Measurements from ENCODE around the gene COL5A3.

COL5A3 gene

DNA sequence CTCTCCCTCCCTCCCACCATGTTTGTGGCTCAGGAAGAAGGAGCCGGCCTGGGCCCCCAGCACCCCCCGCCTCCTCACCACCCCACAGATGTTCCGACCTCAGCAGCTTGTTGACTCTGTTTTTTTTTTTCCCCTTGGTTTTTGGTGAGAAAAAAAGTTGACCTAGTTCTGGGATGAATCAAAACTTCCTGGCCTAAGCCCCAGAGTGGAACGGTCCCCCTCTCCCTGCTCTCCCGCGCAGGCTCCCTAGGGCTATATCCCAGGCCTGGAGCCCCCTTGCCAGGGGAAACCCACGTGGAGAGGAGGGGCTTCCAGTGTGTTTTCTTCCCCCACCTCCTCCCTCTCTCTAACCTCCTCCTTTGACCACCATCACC lies 4.0 kb downstream of the COL5A3 start:
- no peak for DNase-seq (ENCODE audit: low read depth)
- TF ChIP-seq, protein P1, sequence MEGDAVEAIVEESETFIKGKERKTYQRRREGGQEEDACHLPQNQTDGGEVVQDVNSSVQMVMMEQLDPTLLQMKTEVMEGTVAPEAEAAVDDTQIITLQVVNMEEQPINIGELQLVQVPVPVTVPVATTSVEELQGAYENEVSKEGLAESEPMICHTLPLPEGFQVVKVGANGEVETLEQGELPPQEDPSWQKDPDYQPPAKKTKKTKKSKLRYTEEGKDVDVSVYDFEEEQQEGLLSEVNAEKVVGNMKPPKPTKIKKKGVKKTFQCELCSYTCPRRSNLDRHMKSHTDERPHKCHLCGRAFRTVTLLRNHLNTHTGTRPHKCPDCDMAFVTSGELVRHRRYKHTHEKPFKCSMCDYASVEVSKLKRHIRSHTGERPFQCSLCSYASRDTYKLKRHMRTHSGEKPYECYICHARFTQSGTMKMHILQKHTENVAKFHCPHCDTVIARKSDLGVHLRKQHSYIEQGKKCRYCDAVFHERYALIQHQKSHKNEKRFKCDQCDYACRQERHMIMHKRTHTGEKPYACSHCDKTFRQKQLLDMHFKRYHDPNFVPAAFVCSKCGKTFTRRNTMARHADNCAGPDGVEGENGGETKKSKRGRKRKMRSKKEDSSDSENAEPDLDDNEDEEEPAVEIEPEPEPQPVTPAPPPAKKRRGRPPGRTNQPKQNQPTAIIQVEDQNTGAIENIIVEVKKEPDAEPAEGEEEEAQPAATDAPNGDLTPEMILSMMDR (conservative IDR thresholded peaks at IDR 0.05; ENCODE audit: low read depth, low read length): no peak
- no peak overlapping the region for H3K4me3 ChIP-seq (ENCODE audit: low read length)

DNA sequence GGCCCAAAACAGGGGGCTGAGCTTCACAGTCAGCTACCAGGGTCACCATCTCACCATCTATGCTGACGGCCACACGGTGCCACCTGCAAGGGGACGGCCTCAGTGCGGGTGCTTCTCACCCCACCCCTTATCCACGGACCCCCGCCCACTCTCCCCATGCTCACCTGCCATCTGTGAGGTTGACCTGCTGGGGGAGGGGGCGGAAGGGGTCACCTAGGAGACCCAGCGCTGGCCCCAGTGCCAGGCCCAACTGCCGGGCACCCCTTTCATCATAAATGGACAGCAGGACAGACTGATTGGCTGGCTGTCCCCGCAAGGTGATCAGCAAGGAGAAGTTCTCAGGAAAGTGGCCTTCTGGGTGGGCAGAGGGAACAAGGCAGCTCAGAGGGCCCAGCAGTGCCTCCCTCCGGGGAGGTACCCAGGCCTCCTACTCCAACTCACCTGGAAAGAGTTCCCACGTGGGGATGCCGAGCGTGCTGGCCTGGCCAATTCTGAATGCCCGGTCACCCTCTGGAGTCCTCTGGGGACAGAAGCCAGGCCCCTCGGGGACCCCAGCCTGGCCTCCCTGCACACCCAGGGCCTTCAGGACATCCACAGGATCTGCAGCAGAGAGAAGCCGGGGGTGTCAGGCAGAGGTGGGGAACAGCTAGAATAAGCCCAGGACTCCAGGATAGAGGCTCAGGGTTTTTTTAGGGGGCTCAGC lies 4.5 kb downstream of the COL5A3 start:
- H3K4me3 ChIP-seq (ENCODE audit: low read length): no peak overlapping the region
- TF ChIP-seq, protein P1 (conservative IDR thresholded peaks at IDR 0.05; ENCODE audit: low read depth, low read length): no peak
- no peak for DNase-seq (ENCODE audit: low read depth)

DNA sequence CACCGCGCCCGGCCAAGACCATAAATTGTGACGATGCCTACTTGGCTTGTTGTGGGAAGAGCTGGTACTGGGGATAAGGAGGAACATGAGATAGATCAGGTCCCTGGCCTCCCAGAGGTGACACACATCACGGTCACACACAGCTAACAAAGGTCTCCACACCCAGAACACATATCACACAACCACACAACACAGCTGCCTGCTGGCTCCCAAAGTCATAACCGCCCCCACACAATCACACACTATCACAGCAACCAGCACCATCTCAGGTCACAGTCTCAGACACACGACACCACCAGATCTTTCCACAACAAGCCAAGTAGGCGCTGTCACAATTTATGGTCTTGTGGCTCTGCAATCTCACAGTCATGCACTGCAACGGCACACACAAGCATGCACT lies 5.7 kb downstream of the COL5A3 start:
- no peak overlapping the region for H3K4me3 ChIP-seq (ENCODE audit: low read length)
- DNase-seq (ENCODE audit: low read depth): no peak
- TF ChIP-seq, protein P1 (conservative IDR thresholded peaks at IDR 0.05; ENCODE audit: low read depth, low read length): no peak

DNA sequence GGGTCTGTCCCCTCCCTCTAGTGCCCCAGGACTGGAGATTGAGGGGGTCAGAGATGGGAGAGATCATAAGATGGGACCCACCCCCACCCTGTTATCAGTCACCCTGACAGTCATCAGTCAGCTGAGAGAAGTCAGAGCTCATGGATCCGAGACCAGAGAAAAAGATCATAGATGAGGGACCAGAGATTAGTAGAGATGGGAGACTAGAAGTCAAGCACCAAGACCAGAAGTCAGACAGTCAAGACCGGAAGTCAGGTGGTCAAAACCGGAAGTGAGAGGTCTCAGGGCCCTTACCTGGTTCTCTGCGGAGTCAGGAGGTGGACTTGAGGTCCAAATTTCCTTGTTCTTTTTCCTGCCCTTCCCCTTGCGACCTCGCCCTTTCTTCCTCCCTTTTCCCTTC lies 7.0 kb downstream of the COL5A3 start:
- H3K4me3 ChIP-seq (ENCODE audit: low read length): no peak overlapping the region
- TF ChIP-seq, protein P1 (conservative IDR thresholded peaks at IDR 0.05; ENCODE audit: low read depth, low read length): no peak
- no peak for DNase-seq (ENCODE audit: low read depth)

DNA sequence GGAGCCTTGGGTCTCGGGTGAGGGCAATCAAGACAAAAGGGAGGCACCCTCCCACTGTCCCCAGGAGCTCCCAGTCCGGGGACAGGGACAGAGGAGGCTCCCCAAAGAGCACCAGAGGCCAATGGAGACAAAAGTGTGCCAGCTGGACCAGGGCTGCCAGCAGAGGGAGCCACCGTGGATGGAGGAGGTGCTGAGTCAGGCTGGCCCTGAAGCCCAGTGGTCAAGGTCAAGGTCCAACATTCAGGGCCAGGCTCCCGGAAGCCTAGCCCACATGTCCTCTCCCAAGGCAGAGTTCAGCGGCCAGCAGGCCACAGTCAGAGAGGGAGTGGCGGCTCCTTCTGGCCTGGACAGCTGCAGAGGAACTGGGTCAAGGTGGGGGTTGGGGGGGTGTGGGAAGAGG lies 8.4 kb downstream of the COL5A3 start:
- no peak for DNase-seq (ENCODE audit: low read depth)
- no peak overlapping the region for H3K4me3 ChIP-seq (ENCODE audit: low read length)
- TF ChIP-seq, protein P1 (conservative IDR thresholded peaks at IDR 0.05; ENCODE audit: low read depth, low read length): peak; percentile 48

DNA sequence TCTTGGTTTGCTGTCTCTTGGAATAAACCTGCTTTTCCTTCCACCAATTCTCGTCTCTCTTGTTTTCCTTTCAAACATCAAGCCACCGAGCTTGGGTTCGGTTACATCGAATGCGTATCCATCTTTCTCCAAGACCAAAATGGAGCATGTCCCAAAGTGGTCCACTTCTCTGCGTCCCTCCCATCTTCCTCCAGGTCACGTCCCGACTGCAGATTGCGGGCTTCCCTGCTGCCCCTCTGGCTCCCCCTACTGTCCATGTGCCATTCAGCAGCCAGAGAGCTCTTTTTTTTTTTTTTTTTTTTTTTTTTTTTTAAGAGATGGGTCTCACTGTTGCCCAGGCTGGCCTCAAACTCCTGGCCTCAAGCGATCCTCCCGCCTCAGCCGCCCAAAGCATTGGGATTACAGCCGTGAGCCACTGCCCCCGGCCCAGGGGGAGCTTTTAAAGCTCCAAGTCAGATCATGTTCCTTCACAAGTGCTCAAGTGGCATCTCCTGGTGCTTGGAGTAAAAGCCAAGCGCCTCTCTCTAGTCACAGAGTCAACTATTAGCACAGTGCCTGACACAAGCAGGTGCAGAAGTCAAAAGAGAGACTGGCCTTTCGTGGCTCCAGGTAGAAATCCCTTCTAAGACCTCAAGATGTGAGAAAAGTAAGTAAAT lies 10.0 kb downstream of the COL5A3 start:
- H3K4me3 ChIP-seq (ENCODE audit: low read length): no peak overlapping the region
- no peak for DNase-seq (ENCODE audit: low read depth)
- TF ChIP-seq, protein P1 (conservative IDR thresholded peaks at IDR 0.05; ENCODE audit: low read depth, low read length): peak; percentile 91

DNA sequence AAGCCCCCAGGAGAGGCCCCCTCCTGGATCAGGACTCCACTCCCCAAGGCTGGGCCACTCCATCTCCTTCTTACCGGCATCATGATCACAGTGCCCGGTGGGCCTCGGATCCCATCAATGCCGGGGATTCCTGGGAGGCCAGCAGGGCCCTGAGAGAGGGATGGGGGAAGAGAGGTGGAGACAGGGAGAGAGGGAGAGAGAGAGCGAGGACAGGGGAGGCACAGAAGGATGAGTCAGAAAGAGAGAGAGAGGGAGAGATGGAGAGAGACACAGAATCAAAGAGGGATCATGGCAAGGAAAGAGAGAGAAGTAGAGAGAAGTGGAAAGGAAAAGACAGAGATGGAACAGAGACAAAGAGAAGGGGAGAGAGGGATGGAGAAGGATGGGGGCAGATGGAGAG lies 13.8 kb downstream of the COL5A3 start:
- TF ChIP-seq, protein P1 (conservative IDR thresholded peaks at IDR 0.05; ENCODE audit: low read depth, low read length): no peak

More for the DNA sequence above, 13.8 kb downstream of the COL5A3 start:
- no peak overlapping the region for H3K4me3 ChIP-seq (ENCODE audit: low read length)
- DNase-seq (ENCODE audit: low read depth): no peak

All from retinal pigment epithelial cell (primary cell).